HEK293 (cell line): ENCODE measurements around the gene LRRC57.

ENCODE experiments used
- HOXA7 ChIP-seq: sonication (generic); formaldehyde crosslinking; IDR thresholded peaks from 2 replicates; pipeline ENCODE4 v1.8.1; 2022; ENCODE audit warnings: missing genetic modification reagents, borderline replicate concordance
- KLF1 ChIP-seq: fragments of 450-650 bp; formaldehyde crosslinking; IDR thresholded peaks from 2 replicates; pipeline ENCODE4 v1.5.1; 2016; ENCODE audit warnings: missing biosample characterization, missing genetic modification characterization
- MZF1 ChIP-seq: fragments of 450-650 bp; formaldehyde crosslinking; IDR thresholded peaks from 2 replicates; pipeline ENCODE4 v1.5.1; 2017; ENCODE audit warnings: missing biosample characterization, missing genetic modification characterization, borderline replicate concordance
- ZNF248 ChIP-seq: fragments of 450-650 bp; formaldehyde crosslinking; IDR thresholded peaks from 2 replicates; pipeline ENCODE4 v1.5.1; 2017; ENCODE audit warnings: missing biosample characterization, missing genetic modification characterization
- ZNF558 ChIP-seq: fragments of 450-650 bp; formaldehyde crosslinking; IDR thresholded peaks from 2 replicates; pipeline ENCODE4 v1.5.1; 2016; ENCODE audit warnings: missing biosample characterization, missing genetic modification characterization
- ZNF621 ChIP-seq: fragments of 450-650 bp; formaldehyde crosslinking; IDR thresholded peaks from 2 replicates; pipeline ENCODE4 v1.5.1; 2017; ENCODE audit warnings: missing biosample characterization, missing genetic modification characterization
- ZNF785 ChIP-seq: fragments of 450-650 bp; formaldehyde crosslinking; IDR thresholded peaks from 2 replicates; pipeline ENCODE4 v1.5.1; 2016; ENCODE audit warnings: missing biosample characterization, missing genetic modification characterization
- TF ChIP-seq, protein P1 (sequence below): fragments of 450-650 bp; formaldehyde crosslinking; IDR thresholded peaks from 2 replicates; pipeline ENCODE4 v1.5.1; 2016; ENCODE audit warnings: missing biosample characterization, missing genetic modification characterization, low read depth
- TF ChIP-seq, protein P2 (sequence below): fragments of 450-650 bp; formaldehyde crosslinking; IDR thresholded peaks from 2 replicates; pipeline ENCODE4 v1.5.1; 2016; ENCODE audit warnings: missing biosample characterization, missing genetic modification characterization
- TF ChIP-seq, protein P3 (sequence below): fragments of 450-650 bp; formaldehyde crosslinking; IDR thresholded peaks from 2 replicates; pipeline ENCODE4 v1.5.1; 2016; ENCODE audit warnings: missing biosample characterization, missing genetic modification characterization

DNA sequence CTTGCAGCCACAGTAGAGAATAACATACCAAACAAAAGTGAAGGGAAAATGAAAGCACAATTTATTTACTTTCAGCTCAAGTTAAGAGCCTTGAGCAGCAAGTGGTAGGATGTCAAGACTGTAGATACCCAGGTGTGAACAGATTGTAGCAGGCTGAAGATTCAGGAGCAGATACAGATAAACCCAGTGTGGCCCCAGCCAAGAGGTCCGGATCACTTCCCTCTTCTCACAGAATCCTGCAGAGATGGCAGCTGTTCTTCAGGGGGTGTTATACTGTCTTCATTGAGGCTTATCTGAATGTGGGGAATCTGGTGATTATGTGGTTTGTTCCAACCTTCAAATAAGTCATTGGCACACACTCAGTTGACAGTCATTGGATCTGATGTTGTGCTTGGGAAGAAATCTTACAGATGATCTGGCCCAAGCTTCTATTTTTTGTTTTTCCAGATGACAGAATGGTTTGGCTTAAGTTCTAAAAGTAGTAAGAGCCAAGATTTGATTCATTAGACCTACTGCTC is 29.0 kb upstream of the LRRC57 start:
- TF ChIP-seq, protein P1, sequence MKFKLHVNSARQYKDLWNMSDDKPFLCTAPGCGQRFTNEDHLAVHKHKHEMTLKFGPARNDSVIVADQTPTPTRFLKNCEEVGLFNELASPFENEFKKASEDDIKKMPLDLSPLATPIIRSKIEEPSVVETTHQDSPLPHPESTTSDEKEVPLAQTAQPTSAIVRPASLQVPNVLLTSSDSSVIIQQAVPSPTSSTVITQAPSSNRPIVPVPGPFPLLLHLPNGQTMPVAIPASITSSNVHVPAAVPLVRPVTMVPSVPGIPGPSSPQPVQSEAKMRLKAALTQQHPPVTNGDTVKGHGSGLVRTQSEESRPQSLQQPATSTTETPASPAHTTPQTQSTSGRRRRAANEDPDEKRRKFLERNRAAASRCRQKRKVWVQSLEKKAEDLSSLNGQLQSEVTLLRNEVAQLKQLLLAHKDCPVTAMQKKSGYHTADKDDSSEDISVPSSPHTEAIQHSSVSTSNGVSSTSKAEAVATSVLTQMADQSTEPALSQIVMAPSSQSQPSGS (tag by site-specific recombination): no peak
- TF ChIP-seq, protein P2, sequence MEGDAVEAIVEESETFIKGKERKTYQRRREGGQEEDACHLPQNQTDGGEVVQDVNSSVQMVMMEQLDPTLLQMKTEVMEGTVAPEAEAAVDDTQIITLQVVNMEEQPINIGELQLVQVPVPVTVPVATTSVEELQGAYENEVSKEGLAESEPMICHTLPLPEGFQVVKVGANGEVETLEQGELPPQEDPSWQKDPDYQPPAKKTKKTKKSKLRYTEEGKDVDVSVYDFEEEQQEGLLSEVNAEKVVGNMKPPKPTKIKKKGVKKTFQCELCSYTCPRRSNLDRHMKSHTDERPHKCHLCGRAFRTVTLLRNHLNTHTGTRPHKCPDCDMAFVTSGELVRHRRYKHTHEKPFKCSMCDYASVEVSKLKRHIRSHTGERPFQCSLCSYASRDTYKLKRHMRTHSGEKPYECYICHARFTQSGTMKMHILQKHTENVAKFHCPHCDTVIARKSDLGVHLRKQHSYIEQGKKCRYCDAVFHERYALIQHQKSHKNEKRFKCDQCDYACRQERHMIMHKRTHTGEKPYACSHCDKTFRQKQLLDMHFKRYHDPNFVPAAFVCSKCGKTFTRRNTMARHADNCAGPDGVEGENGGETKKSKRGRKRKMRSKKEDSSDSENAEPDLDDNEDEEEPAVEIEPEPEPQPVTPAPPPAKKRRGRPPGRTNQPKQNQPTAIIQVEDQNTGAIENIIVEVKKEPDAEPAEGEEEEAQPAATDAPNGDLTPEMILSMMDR (tag by site-specific recombination): no peak
- TF ChIP-seq ZNF558: no peak
- TF ChIP-seq ZNF785: no peak
- no peak for TF ChIP-seq HOXA7 (CRISPR knock-in tag)
- TF ChIP-seq, protein P3, sequence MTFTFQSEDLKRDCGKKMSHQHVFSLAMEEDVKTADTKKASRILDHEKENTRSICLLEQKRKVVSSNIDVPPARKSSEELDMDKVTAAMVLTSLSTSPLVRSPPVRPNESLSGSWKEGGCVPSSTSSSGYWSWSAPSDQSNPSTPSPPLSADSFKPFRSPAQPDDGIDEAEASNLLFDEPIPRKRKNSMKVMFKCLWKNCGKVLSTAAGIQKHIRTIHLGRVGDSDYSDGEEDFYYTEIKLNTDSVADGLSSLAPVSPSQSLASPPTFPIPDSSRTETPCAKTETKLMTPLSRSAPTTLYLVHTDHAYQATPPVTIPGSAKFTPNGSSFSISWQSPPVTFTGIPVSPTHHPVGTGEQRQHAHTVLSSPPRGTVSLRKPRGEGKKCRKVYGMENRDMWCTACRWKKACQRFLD (tag by site-specific recombination): no peak
- TF ChIP-seq ZNF621 (tag by site-specific recombination): no peak
- TF ChIP-seq ZNF248 (tag by site-specific recombination): no peak
- TF ChIP-seq MZF1 (tag by site-specific recombination): no peak
- TF ChIP-seq KLF1 (tag by site-specific recombination): no peak
